Lung (tissue), 12 donors: ENCODE measurements around the gene EPS15. TPM values are rescaled to one million over a fixed set of nuclear protein-coding genes. Genes with fewer than 3 reads are reported as not detected.
A peak's percentile ranks its signal among the peaks of the same experiment; 100 is the strongest.
"Not testable (repeated sequence)": the region's sequence is repeated elsewhere in the genome, so short reads cannot be mapped to it uniquely, and the experiment has no call there.

Source experiments
- ATAC-seq: fragments of 200-7000 bp; cut with Tn5 transposase; one replicate; pipeline ENCODE4 v1.9.1; 2020; ENCODE audit warnings: moderate number of reproducible peaks; ENCODE audit not compliant: insufficient read depth, low FRiP score
- DNase-seq, 3 donors: peaks; one replicate each; pipeline ENCODE4 v3.0.0-alpha.2; 2013 to 2017
- H3K27ac ChIP-seq, 2 donors: one replicate each; pipeline ENCODE4 v1.5.1; 2013; ENCODE audit warnings: mild to moderate bottlenecking in 2 of 2, moderate library complexity in 2 of 2, control low read depth in 1 of 2, inconsistent platforms in 1 of 2, low read depth in 1 of 2, low read length in 1 of 2
- H3K27me3 ChIP-seq, 3 donors: one replicate each; pipeline ENCODE4 v1.5.1; 2013; ENCODE audit warnings: low read length in 2 of 3; ENCODE audit not compliant: control insufficient read depth in 3 of 3, insufficient read depth in 3 of 3
- H3K36me3 ChIP-seq, 4 donors: one replicate each; pipeline ENCODE4 v1.5.1; 2013; ENCODE audit warnings: low read length in 4 of 4, mild to moderate bottlenecking in 1 of 4, moderate library complexity in 1 of 4; ENCODE audit not compliant: control insufficient read depth in 4 of 4, insufficient read depth in 4 of 4
- H3K4me1 ChIP-seq, 5 donors: one replicate each; pipeline ENCODE4 v1.5.1; 2013; ENCODE audit warnings: low read length in 5 of 5, mild to moderate bottlenecking in 2 of 5, moderate library complexity in 1 of 5; ENCODE audit not compliant: control insufficient read depth in 5 of 5, insufficient read depth in 5 of 5
- H3K4me3 ChIP-seq: one replicate; pipeline ENCODE4 v1.5.1; 2013; ENCODE audit warnings: mild to moderate bottlenecking, control low read depth, moderate library complexity
- H3K9ac ChIP-seq, 2 donors: one replicate each; pipeline ENCODE4 v1.5.1; 2013; ENCODE audit warnings: low read length in 2 of 2, control low read depth in 1 of 2; ENCODE audit not compliant: insufficient read depth in 1 of 2
- H3K9me3 ChIP-seq, 4 donors: one replicate each; pipeline ENCODE4 v1.5.1; 2013; ENCODE audit warnings: low read length in 3 of 4, mild to moderate bottlenecking in 1 of 4, moderate library complexity in 1 of 4; ENCODE audit not compliant: control insufficient read depth in 4 of 4, insufficient read depth in 3 of 4
- CTCF ChIP-seq: IDR thresholded peaks from 2 replicates; pipeline ENCODE4 v1.5.1; 2012; ENCODE audit warnings: mild to moderate bottlenecking; ENCODE audit errors: control extremely low read depth, extremely low read depth
- WGBS, 2 donors: extraction: QIAGEN DNeasy Blood & Tissue Kit; methylation state at CpG; one replicate each; pipeline ENCODE4 v1.1.7; 2013; 5-methylcytosine and 5-hydroxymethylcytosine counted together
- polyA plus RNA-seq, 2 donors: library from polyadenylated mRNA; stranded (reverse); fragments of 200-250 nt; gene quantifications; one replicate each; pipeline ENCODE4 v1.2.1, GENCODE V29; 2013
- total RNA-seq, 2 donors: library from RNA; depleted of rRNA in 1 of 2; stranded (reverse); fragments of >200 nt in 1 of 2; gene quantifications; one replicate each; pipeline ENCODE4 v1.2.1, GENCODE V29; 2014 to 2021
- donor health status: control.
- donor health status: control.
- donor health status: Bipolar disorder and iron deficiency.
- donor health status: healthy.
- donor health status: DM: yes; HTN: yes; CAD: no.

EPS15 gene
- total and polyA plus RNA-seq, 4 donors = 19.2 to 87.2 (median 45.5) TPM

GRCh38 chr1:51506537-51506936 is 12.5 kb downstream of the EPS15 start:
- Histone ChIP-seq H3K4me1 (peaks cover 0 to 6% (median 0%) of the 10 kb centered on the region in 5 donors), H3K9me3 (no peaks in the 10 kb centered on the region), H3K9ac (no peak overlapping the region), H3K27me3 (no peaks in the 10 kb centered on the region), H3K27ac (no peak overlapping the region), H3K4me3 (no peak overlapping the region), H3K36me3 (peaks cover 0 to 3% (median 0%) of the 10 kb centered on the region in 4 donors)
- 50 to 77% methylated on average over 3 of the region's 3 CpGs for WGBS, 2 donors
- DNase-seq (peak; percentile 40 to 88 (median 88)), ATAC-seq (no peak)
- no peak for TF ChIP-seq CTCF

GRCh38 chr1:51504806-51505525 is 14.1 kb downstream of the EPS15 start:
- peaks cover 0 to 6% (median 0%) of the 10 kb centered on the region in 5 donors for H3K4me1 ChIP-seq
- H3K27me3 ChIP-seq = no peaks in the 10 kb centered on the region
- no peak overlapping the region for H3K9ac ChIP-seq
- H3K36me3 ChIP-seq = peaks cover 0 to 3% (median 0%) of the 10 kb centered on the region in 4 donors
- DNase-seq = no peak
- no peak overlapping the region for H3K4me3 ChIP-seq
- no peak for TF ChIP-seq CTCF
- no peak overlapping the region for H3K27ac ChIP-seq
- H3K9me3 ChIP-seq = no peaks in the 10 kb centered on the region
- ATAC-seq = no peak
- WGBS, 2 donors = 80 to 82% methylated on average over 11 of the region's 11 CpGs

- WGBS, 2 donors = 64 to 78% methylated on average over 8 of the region's 8 CpGs
- H3K9ac ChIP-seq, H3K9me3 ChIP-seq, H3K4me1 ChIP-seq, H3K4me3 ChIP-seq, DNase-seq, H3K27ac ChIP-seq, H3K27me3 ChIP-seq, ATAC-seq, H3K36me3 ChIP-seq: not testable (repeated sequence)
Measured at GRCh38 chr1:51501218-51501630, 17.8 kb downstream of the EPS15 start.

- ATAC-seq (no peak), DNase-seq (no peak)
- Histone ChIP-seq H3K36me3 (peaks cover 0 to 5% (median 2%) of the 10 kb centered on the region in 4 donors), H3K9me3 (peaks cover 0 to 4% (median 0%) of the 10 kb centered on the region in 4 donors), H3K4me1 (peaks cover 0 to 12% (median 0%) of the 10 kb centered on the region in 5 donors), H3K4me3 (no peak overlapping the region), H3K27ac (no peak overlapping the region), H3K9ac (no peak overlapping the region), H3K27me3 (no peaks in the 10 kb centered on the region)
- no peak for TF ChIP-seq CTCF
- WGBS, 2 donors = 97% methylated on average over 2 of the region's 2 CpGs
Measured at GRCh38 chr1:51499694-51500093, 19.4 kb downstream of the EPS15 start.
